Fibroblast of lung (primary cell): ENCODE measurements around the gene COX6B1. TPM values are rescaled to one million over a fixed set of nuclear protein-coding genes. Genes with fewer than 3 reads are reported as not detected.

Experiments used
- DNase-seq, 2 donors: peaks; one replicate each; pipeline versions ENCODE4 v3.0.0 to v3.0.0-alpha.2; 2010; ENCODE audit warnings: low read depth in 2 of 2
- H2AFZ ChIP-seq: 2 replicates; pipeline ENCODE4 v1.5.1; 2012; ENCODE audit warnings: low read length, control low read depth, inconsistent platforms
- H3K27ac ChIP-seq: 2 replicates; pipeline ENCODE4 v1.5.1; 2011; ENCODE audit warnings: low read length, control low read depth; ENCODE audit not compliant: insufficient read depth
- H3K27me3 ChIP-seq: 2 replicates; pipeline ENCODE4 v1.5.1; 2011; ENCODE audit warnings: mild to moderate bottlenecking, low read length; ENCODE audit not compliant: control insufficient read depth, insufficient read depth
- H3K36me3 ChIP-seq: 2 replicates; pipeline ENCODE4 v1.5.1; 2011; ENCODE audit warnings: low read length; ENCODE audit not compliant: control insufficient read depth, insufficient read depth
- H3K4me1 ChIP-seq: 2 replicates; pipeline ENCODE4 v1.5.1; 2011; ENCODE audit warnings: low read length; ENCODE audit not compliant: control insufficient read depth, insufficient read depth; ENCODE audit errors: extremely low read depth
- H3K4me2 ChIP-seq: 2 replicates; pipeline ENCODE4 v1.5.1; 2011; ENCODE audit warnings: low read length, control low read depth; ENCODE audit not compliant: insufficient read depth; ENCODE audit errors: extremely low read depth
- H3K4me3 ChIP-seq, 4 experiments: fragments of 200-600 bp in 1 of 4; sonication (generic) in 1 of 4; replicated peaks in 1 of 4; 2 replicates each; pipeline ENCODE4 v1.5.1; 2011 to 2016; ENCODE audit warnings: low read length in 4 of 4, low read depth in 3 of 4, mild to moderate bottlenecking in 3 of 4, control low read depth in 2 of 4, inconsistent platforms in 1 of 4, mixed read lengths in 1 of 4; ENCODE audit not compliant: insufficient read depth in 1 of 4; ENCODE audit errors: control extremely low read depth in 1 of 4
- H3K79me2 ChIP-seq: 2 replicates; pipeline ENCODE4 v1.5.1; 2012; ENCODE audit warnings: mild to moderate bottlenecking, low read length, inconsistent platforms; ENCODE audit not compliant: control insufficient read depth, insufficient read depth
- H3K9ac ChIP-seq: 2 replicates; pipeline ENCODE4 v1.5.1; 2011; ENCODE audit warnings: mild to moderate bottlenecking, low read length, control low read depth; ENCODE audit not compliant: insufficient read depth
- H3K9me3 ChIP-seq: 2 replicates; pipeline ENCODE4 v1.5.1; 2012; ENCODE audit warnings: low read depth, low read length; ENCODE audit not compliant: control insufficient read depth, insufficient read depth
- H4K20me1 ChIP-seq: 2 replicates; pipeline ENCODE4 v1.5.1; 2011; ENCODE audit warnings: low read length; ENCODE audit not compliant: control insufficient read depth, insufficient read depth; ENCODE audit errors: extremely low read depth
- CTCF ChIP-seq, 2 donors: IDR thresholded peaks in 1 of 2; conservative IDR thresholded peaks in 1 of 2; 1 replicate in 1 of 2; 2 replicates in 1 of 2; pipeline ENCODE4 v1.5.1; 2011 to 2012; ENCODE audit warnings: low read length in 2 of 2, control low read depth in 1 of 2, inconsistent platforms in 1 of 2, low read depth in 1 of 2, mild to moderate bottlenecking in 1 of 2
- EZH2 ChIP-seq: IDR thresholded peaks from 2 replicates; pipeline ENCODE4 v1.5.1; 2012; ENCODE audit warnings: low read length, control low read depth, mild to moderate bottlenecking; ENCODE audit errors: missing control alignments
- polyA plus RNA-seq, 2 donors: library from polyadenylated mRNA; depleted of rRNA in 1 of 2; stranded (reverse) in 1 of 2; unstranded in 1 of 2; fragments of >200 nt; gene quantifications; 2 replicates each; pipeline ENCODE4 v1.2.1, GENCODE V29; 2011 to 2012; ENCODE audit warnings: missing spikeins in 1 of 2
- total RNA-seq: library from RNA; depleted of rRNA; stranded (reverse); fragments of >200 nt; gene quantifications from 2 replicates; pipeline ENCODE4 v1.2.1, GENCODE V29; 2014

Gene COX6B1
- total and polyA plus RNA-seq, 2 donors (not counting 1 experiment from before 2014, with no cell fraction given): 279 to 382 TPM

- Histone ChIP-seq H2AFZ (no peak overlapping the region), H3K27ac (no peak overlapping the region), H4K20me1 (no peaks in the 10 kb centered on the region), H3K9me3 (no peaks in the 10 kb centered on the region), H3K36me3 (no peaks in the 10 kb centered on the region), H3K79me2 (no peaks in the 10 kb centered on the region), H3K27me3 (no peaks in the 10 kb centered on the region), H3K4me3 (no peak overlapping the region), H3K9ac (no peak overlapping the region), H3K4me1 (peaks cover 2% of the 10 kb centered on the region), H3K4me2 (no peak overlapping the region)
- DNase-seq: no peak
- TF ChIP-seq CTCF (conservative IDR thresholded peaks at IDR 0.05 in 1 of 2, IDR thresholded peaks at IDR 0.05 in 1 of 2; ENCODE audit: low read depth in 1 of 2, low read length in 2 of 2): no peak
- TF ChIP-seq EZH2: no peak
These were observed 40.5 kb upstream of the COX6B1 start for GRCh38 chr19:35607661-35608060.

GRCh38 chr19:35608251-35608650 lies 39.9 kb upstream of the COX6B1 start:
- H3K4me2 ChIP-seq: no peak overlapping the region
- no peaks in the 10 kb centered on the region for H3K9me3 ChIP-seq
- no peaks in the 10 kb centered on the region for H3K27me3 ChIP-seq
- no peak overlapping the region for H3K4me3 ChIP-seq
- no peaks in the 10 kb centered on the region for H3K36me3 ChIP-seq
- H3K4me1 ChIP-seq: peaks cover 5% of the 10 kb centered on the region
- no peaks in the 10 kb centered on the region for H4K20me1 ChIP-seq
- H2AFZ ChIP-seq: no peak overlapping the region
- no peak for DNase-seq
- H3K27ac ChIP-seq: no peak overlapping the region
- H3K79me2 ChIP-seq: no peaks in the 10 kb centered on the region
- no peak overlapping the region for H3K9ac ChIP-seq
- TF ChIP-seq EZH2 (no peak), CTCF (conservative IDR thresholded peaks at IDR 0.05 in 1 of 2, IDR thresholded peaks at IDR 0.05 in 1 of 2; ENCODE audit: low read depth in 1 of 2, low read length in 2 of 2) (no peak)

GRCh38 chr19:35609851-35610353 lies 38.2 kb upstream of the COX6B1 start:
- H3K4me2 ChIP-seq: no peak overlapping the region

More at GRCh38 chr19:35609851-35610353, 38.2 kb upstream of the COX6B1 start:
- no peaks in the 10 kb centered on the region for H3K9me3 ChIP-seq
- DNase-seq: no peak
- no peaks in the 10 kb centered on the region for H4K20me1 ChIP-seq
- no peak overlapping the region for H3K4me3 ChIP-seq
- no peaks in the 10 kb centered on the region for H3K79me2 ChIP-seq
- TF ChIP-seq CTCF (conservative IDR thresholded peaks at IDR 0.05 in 1 of 2, IDR thresholded peaks at IDR 0.05 in 1 of 2; ENCODE audit: low read depth in 1 of 2, low read length in 2 of 2) (no peak), EZH2 (no peak)
- no peak overlapping the region for H2AFZ ChIP-seq
- H3K27me3 ChIP-seq: no peaks in the 10 kb centered on the region
- peaks cover 2% of the 10 kb centered on the region for H3K36me3 ChIP-seq
- H3K4me1 ChIP-seq: peaks cover 5% of the 10 kb centered on the region
- no peak overlapping the region for H3K9ac ChIP-seq
- no peak overlapping the region for H3K27ac ChIP-seq
